HG03439 (cell line): ENCODE data around the gene RXYLT1.
"Not testable (repeated sequence)": the region's sequence is repeated elsewhere in the genome, so short reads cannot be mapped to it uniquely, and the experiment has no call there.

Experiments
- ATAC-seq: cut with Tn5 transposase; IDR thresholded peaks from one replicate; pipeline ENCODE4 v1.9.1; 2021; ENCODE audit warnings: mild to moderate bottlenecking, moderate library complexity; ENCODE audit not compliant: unreplicated experiment

The RXYLT1 gene

DNA sequence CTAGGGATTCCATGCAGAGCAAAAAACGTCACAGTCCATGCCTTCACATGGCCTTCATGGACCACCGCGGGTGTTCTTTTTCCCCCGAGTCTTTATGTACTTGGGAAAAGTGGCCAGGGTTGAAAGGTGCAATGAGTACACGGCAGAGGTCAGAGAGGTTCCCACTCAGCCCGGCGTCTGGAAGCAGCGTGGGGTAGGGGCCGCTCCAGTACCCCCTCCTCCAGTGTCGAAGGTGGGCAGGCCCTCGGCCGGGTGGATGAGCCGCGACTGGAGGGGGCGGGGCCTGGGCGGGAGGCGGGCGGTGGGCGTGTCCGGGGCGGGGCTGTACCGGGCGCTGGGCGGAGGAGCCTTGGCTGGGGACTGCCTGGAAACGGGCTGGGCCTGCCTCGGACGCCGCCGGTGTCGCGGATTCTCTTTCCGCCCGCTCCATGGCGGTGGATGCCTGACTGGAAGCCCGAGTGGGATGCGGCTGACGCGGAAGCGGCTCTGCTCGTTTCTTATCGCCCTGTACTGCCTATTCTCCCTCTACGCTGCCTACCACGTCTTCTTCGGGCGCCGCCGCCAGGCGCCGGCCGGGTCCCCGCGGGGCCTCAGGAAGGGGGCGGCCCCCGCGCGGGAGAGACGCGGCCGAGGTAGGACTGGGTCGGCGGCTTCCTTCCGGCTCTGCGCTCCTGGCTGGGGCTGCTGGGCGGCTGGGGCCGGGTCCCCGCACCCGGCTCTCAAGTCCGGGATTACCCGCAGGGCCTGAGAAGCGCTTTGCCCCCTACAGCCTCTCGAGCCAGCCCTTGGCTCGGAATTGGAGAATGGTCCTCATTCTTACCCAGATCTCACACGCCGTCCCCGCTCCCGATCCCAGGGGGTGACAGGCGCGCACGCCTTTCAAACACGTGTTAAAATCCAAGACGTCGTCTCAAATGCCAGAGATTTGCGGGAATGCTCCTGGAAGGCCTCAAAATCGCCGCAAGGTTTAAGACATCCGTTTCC lies at the start of gene RXYLT1:
RXYLT1 (plus strand) TSS at position 412 of the 984 bp plus-strand sequence; CDS start at position 464, 52 bp downstream.
- peak; percentile 96 for ATAC-seq

DNA sequence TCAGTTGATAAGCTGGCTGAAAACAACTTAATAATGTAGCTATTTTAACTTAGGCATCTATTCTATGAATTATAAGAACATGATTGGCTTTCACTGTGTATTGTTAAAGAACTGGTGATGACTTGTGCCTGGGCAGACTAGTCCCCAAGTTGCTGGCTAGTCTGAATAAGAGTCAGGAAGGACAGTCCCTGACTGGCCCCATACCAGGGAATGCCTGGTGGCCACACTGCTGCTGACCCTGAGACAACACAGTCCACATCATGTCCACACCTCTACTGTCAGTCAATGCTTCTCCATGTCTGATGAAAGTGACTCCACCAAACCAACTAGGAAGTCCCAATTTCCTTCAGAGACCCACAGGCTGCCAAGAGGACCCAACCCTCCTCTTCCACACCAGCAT lies 46.9 kb upstream of the RXYLT1 start:
- ATAC-seq = not testable (repeated sequence)

DNA sequence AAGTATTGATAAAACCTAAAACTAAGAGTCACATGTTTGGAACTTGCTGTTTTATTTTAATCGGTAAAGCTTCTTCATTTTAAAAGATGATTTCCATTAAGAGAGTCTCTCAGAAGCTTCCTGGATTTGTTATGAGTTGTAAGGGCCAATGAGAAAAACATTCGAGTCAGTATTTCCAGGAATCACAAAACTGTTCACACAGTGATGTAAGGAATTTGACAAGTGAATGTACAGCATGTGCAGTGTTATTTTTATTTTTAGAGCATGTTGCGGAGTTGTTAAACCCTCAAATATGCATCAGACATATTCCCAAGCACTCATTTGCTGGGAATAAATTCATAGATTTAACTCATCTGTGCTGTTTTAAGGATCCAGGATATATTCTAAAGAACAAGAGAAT lies 46.1 kb upstream of the RXYLT1 start:
- ATAC-seq = not testable (repeated sequence)

DNA sequence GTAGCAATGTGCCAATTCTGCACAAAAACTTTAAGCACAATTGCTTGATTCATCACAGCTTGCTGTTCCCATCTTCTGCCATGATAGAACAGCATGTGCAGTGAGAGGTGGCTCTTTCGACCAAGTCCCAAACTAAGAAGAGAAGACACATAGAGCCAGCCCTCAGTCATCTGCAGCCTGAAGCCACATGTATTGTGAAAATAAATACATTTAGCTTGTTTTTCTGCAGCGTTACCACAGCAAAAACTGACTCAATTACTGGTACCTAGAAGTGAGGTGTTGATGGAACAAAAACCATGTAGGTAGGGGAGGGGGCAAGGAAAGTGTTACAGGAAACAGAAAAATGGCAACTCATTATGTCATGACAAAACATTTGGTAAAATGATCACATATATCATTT lies 39.2 kb upstream of the RXYLT1 start:
- ATAC-seq = not testable (repeated sequence)

GRCh38 chr12:63741431-63741830 lies 38.3 kb upstream of the RXYLT1 start:
- ATAC-seq = not testable (repeated sequence)

DNA sequence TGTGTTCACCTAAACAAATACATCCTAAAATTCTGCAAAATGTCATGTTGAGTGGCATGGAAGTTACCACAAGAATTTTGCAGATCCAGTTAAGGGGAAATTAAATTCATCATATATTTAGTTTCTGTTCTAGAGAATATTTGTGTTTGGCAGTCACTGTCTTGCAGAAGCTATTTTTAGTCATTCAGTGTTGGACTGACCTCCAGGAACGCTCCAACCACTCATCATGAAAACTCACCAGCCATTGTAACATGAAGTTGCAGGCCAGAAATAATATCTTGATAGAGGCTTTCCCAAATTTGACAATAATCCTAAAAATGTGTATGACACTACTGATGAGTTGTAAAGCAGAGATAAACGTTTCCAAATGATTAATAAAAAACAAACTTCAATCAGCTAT lies 35.6 kb upstream of the RXYLT1 start:
- ATAC-seq = not testable (repeated sequence)

DNA sequence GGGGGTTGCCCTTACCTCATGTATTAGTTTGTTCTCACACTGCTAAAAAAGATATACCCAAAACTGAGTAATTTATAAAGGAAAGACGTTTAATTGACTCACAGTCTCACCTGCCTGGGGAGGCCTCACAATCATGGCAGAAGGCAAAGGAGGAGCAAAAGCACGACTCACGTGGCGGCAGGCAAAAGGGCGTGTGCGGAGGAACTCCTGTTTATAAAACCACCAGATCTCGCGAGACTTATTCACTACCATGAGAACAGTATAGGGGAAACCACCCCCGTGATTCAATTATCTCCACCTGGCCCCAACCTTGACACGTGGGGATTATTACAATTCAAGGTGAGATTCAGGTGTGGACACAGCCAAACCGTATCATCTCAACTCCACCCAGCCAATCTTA lies 33.2 kb upstream of the RXYLT1 start:
- ATAC-seq = not testable (repeated sequence)

DNA sequence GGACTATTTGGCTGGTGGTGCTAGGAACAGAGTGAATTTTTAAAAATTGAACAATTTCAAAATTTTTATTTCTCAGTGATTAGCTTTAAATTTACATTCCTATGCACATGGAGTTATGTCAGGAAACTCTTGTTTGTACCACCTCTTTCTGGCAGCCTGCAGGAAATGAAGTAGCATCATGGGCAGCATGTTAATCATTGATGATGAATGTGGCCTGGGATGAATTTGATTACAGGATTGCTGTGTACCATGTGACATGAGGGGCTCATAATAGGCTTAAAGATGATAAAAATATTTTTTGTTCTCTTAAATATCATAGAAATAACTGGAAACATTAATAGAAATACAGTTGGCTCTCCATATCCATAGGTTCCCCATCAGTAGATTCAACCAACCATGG lies 32.6 kb upstream of the RXYLT1 start:
- not testable (repeated sequence) for ATAC-seq

- ATAC-seq = no peak
These were observed 32.2 kb upstream of the RXYLT1 start for GRCh38 chr12:63747553-63747952.

DNA sequence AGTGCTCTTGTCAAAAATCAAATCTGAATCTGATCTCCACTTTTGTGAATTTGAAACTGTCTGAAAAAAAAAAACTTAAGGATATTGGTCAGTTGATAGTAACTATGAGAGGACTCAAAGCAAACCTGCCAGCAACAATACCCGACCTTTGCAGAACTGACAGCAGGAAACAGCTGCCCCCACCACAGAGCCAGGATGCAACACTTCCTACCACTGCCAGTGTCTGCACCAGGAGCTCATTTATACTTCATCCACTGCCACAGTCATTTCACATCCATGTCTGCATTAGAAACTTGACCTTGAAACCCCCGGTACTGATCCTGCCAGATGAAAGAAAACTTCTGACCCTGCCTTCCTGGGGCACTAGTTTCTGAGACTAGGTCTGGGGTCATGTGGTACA lies 27.4 kb upstream of the RXYLT1 start:
- no peak for ATAC-seq

DNA sequence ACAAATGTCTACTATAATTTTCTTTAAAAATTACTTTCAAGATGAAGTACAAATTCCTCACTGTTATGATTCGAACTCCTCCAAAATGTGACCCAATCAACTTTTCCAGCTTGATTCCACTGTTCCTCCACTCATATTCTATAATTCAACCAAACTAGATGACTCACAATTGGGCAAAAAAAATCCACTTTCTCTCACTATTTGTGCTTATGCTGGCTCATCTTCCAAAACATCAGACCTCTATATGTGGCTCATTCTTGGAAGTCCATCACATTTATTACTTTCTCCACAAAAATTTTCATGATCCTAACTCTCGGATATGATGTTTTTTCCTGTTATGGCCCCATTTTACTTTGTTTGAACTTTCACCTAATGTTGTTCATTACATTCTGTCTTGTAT lies 26.9 kb upstream of the RXYLT1 start:
- ATAC-seq = no peak

- ATAC-seq = no peak
These were observed 26.0 kb upstream of the RXYLT1 start for GRCh38 chr12:63753743-63754142.

DNA sequence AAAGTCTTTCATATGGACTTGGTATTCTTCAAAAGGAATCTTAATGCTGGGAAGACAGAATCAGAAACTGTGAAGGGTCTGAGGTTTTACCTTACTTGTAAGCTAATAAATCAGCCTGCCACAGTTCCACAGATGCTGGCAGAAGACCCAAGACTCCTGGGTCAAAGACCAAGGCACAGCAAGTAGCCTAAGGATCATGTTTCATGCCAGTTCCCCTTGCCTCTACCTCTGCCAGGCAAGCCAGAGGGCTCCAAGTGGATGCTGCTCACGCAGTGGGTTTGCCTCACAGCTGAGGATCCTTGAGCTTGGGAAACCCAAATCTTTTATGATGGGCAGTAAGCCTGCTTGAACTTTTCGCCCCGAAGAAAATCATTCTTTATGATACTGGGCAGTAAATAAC lies 15.2 kb upstream of the RXYLT1 start:
- no peak for ATAC-seq

GRCh38 chr12:63766498-63766897 lies 13.2 kb upstream of the RXYLT1 start:
- ATAC-seq = no peak

DNA sequence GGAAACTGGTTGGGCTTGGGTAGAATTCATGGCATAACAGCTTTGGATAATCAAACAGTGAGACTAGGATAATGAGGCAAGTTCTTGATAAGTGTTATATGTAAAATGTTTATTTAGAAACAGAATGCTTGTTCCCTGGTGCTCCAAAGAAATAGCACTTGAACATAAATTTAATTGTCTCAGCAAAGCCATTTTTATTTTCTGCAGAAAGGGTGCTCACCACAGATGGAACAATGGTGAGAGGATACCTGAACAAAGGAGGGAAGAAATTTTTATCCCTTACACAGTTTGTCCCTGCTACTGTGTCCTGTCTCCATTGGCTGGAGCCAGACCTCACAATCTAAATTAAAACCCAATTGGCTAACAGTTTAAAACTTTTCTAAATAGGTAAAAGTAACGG lies 9.3 kb upstream of the RXYLT1 start:
- no peak for ATAC-seq

DNA sequence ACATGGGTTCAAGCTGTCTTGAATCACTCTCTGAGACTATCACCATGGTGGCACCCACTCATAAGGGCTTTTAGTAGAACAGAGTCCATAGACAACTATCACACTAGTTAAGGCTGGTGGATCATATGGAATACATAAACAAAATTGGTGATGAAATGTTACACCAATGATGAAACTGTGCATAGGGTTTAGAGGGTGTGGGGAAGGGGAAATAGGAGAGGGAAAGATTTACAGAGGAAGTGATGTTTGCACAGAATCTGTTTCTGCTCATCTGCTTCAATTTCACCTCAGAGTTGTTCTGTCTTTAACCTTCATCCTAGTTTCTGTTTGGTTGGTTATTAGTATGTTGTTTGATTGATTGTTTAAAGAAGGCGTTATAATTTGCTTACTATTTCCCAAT lies 2.4 kb upstream of the RXYLT1 start:
- no peak for ATAC-seq

GRCh38 chr12:63782466-63782865 lies 2.8 kb downstream of the RXYLT1 start:
- ATAC-seq = no peak

GRCh38 chr12:63787306-63787705 lies 7.6 kb downstream of the RXYLT1 start:
- ATAC-seq = no peak

DNA sequence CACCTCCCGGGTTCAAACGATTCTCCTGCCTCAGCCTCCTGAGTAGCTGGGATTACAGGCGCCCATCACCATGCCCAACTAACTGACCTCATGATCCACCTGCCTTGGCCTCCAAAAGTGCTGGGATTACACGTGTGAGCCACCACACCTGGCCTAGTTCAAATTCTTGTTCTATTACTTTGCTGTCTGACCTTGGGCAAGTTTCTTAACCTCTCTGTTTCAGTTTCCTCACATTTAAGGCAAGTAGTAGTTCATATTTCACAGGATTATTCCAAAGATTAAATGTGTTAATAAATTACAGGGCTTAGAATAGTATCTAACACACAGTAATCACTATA lies 10.9 kb downstream of the RXYLT1 start:
- no peak for ATAC-seq

DNA sequence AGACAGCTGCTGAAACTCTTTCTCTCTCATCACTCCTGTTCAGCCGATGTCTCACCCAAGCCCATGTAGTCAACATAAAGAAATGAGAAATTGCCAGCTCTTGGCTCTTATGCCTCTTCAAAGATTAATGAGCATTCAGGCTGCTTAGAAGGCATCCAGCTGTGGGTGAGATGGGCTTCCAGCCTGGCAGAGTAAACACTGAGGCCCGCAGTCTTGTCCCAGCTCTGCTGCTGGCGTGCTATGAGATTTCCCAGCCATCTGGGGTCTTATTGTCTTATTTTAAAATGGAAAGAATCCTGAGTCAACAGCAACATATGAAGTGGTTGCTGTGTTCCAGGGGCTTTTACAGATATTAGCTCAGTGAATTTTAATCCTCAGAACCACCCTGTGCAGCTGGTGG lies 12.6 kb downstream of the RXYLT1 start:
- no peak for ATAC-seq

DNA sequence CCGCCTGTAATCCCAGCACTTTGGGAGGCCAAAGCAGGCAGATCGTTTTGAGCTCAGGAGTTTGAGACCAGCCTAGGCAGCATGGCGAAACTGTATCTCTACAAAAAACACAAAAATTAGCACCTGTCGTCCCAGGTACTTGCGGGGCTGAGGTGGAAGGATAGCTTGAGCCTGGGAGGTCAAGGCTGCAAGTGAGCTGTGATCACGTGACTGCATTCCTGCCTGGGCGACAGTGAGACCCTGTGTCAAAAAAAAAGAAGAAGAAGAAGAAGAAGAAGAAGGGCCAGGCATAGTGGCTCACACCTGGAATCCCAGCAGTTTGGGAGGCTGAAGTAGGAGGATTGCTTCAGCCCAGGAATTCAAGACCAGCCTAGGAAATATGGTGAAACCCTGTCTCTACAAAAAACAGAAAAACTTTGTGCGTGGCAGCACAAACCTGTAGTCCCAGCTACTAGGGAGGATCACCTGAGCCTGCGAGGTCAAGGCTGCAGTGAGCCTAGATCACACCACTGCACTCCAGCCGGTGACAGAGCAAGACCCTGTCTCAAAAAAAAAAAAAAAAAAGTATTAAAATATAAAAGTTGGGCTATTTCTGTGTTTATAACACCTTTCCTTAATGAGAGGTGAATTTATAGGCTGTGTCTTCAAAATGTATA lies 15.5 kb downstream of the RXYLT1 start:
- no peak for ATAC-seq

- ATAC-seq = no peak
These were observed 16.2 kb downstream of the RXYLT1 start for GRCh38 chr12:63795944-63796343.
